Stimulated activated CD8-positive, alpha-beta memory T cell treated with anti-CD3 and anti-CD28 coated beads, Interleukin-15, amount 100 ng/mL, for 48 hours (primary cell): ENCODE data around the gene NWD2.
"Not testable (repeated sequence)": the region's sequence is repeated elsewhere in the genome, so short reads cannot be mapped to it uniquely, and the experiment has no call there.

Experiments used
- DNase-seq, 2 donors: peaks; one replicate each; pipeline ENCODE4 v3.0.0-alpha.2; 2020; ENCODE audit warnings: low read depth in 2 of 2

The NWD2 gene

GRCh38 chr4:37244583-37245390 is at the start of gene NWD2:
TSS of gene NWD2 (plus strand) at chr4:37244743. CDS start at chr4:37245068, 325 bp downstream.
- no peak for DNase-seq

- DNase-seq = no peak
Measured at GRCh38 chr4:37197899-37198298, 46.6 kb upstream of the NWD2 start.

- not testable (repeated sequence) for DNase-seq
Measured at GRCh38 chr4:37204740-37205139, 39.8 kb upstream of the NWD2 start.

DNA sequence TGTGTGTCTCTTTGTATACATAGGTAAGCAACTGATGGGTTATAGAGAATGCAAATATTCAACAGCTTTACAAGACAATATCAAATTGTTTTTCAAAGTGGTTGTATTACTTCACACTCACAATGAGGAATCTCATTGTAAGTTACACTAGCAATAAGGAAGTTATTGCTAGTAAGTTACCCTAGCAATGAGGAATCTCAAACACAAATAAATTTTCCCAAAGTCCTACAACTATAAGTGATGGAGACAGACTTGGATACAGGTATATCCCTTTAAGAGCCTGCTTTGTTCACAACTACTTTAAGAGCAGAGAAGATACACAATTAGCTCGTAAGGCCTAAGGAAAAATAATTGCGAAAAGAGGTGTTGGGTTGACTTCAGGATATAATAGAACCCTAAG is 28.3 kb upstream of the NWD2 start:
- DNase-seq = no peak

DNA sequence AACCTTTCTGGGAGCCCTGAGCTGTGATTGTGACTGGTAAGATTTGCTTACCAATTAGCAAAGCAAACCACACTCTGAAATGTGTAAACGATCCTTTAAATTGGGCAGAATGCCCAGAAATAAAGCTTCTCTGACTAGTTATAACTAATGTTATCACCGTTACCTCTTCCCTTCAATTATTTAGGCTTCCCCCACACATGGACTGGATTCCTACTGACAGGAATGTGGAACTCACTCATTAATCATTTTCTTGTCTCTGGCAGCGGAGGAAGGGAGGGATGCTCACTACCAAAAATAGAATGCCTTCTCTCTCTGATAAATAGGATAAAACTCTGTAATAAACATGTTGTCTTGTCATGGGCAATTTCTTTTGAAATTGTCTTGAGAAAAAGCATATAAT is 25.3 kb upstream of the NWD2 start:
- DNase-seq = no peak

GRCh38 chr4:37219990-37220389 is 24.6 kb upstream of the NWD2 start:
- DNase-seq = no peak

- DNase-seq = no peak
Measured at GRCh38 chr4:37220685-37221084, 23.9 kb upstream of the NWD2 start.

DNA sequence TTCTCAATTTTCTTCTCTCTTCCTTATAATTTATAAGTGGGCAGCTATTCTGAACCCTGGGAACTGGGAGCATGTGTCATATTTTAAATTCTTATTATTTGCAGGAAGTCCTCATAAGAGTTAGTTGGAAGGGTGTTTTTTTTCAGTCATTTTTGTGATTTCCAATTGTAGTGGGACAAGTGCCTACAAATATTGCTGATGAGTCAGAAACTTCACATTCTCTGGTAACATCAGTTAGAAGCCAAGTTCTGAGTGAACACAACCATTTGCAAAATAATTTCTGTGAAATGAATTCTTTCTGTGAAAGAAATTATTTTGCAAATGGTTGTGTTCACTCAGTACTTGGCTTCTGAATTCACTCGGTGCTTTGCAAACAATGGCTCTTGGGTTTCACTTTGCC is 20.8 kb upstream of the NWD2 start:
- DNase-seq = no peak

DNA sequence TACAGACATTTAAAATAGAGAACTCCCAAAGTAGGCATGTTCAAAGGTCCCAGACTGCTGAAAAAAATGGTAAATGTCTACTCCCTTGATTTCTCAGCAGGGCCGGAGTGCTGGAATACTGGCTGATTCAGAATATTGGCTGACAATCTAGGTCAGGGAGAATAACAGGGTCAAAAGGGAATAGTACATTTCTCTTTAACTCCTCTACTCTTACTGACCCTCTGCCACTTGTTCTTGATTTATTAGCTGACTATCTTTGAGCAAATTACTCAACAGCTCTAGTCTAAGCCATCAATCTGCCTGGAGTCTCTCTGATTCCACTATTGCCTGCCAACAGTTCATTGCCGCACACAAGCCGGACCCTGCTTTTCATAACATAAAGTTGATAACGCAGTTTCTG is 19.7 kb upstream of the NWD2 start:
- DNase-seq = no peak

- DNase-seq = no peak
Measured at GRCh38 chr4:37225778-37226177, 18.8 kb upstream of the NWD2 start.

- no peak for DNase-seq
Measured at GRCh38 chr4:37232315-37232714, 12.2 kb upstream of the NWD2 start.

DNA sequence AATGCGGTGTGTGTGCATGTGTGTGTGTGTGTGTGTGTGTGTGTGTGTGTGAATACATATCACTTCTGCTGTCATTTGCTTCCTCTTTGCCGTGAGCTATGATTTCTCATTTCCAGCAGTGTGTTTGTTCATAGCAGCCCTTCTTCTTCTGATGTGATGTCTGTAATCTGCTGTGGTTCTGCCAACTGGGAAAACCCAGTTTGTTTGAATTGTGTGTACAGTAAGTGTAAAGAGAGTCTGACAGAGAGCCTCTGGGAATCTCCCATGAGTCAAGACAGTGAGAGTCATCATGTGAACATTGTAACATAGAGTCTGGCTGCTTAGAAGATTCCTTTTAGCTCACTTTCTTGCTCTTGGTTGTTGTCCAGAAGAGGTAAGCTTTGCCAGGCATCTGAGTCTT is 8.4 kb upstream of the NWD2 start:
- DNase-seq = no peak

DNA sequence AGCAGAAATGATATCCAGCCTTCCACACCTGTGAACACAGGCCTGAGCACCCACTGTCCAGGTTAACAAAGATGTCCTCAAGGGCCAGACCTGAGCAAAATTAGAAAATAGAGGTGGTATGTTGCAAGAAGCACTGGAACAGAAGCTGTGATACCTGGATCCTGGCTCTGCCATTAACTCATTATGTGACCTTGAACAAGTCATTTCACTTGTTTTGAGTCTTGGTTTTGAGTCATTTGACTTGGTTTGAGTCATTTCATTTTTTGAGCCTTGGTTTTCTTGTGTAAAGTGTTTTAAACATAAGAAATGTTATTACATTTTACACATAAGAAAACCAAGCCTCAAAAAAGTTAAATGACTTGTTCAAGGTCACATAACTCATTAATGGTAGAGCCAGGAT is 2.9 kb upstream of the NWD2 start:
- no peak for DNase-seq

DNA sequence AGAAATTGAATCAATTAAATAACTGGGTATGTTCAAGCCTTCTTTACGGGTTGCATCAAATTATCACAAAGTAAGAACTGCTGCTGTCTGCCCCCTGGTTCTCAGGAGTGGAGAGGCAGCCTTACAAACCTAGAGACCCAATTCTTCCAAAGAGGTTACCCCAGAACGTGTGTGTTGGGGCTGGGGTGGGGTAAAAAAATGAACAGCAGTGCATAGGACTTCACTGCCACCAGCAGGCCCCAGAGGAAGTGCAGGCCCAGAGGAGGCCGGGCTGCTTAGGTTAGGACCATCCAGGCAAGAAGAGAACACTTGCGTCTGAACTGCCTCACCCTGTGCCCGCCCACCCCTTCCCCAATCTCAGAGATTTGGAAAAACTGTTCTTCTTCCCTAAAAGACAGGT is 1.5 kb upstream of the NWD2 start:
- no peak for DNase-seq

GRCh38 chr4:37243722-37244582 is 591 bp upstream of the NWD2 start:
- no peak for DNase-seq

- DNase-seq = no peak
Measured at GRCh38 chr4:37245391-37245954, 930 bp downstream of the NWD2 start.

- DNase-seq = no peak
Measured at GRCh38 chr4:37246891-37247290, 2.3 kb downstream of the NWD2 start.

- DNase-seq = no peak
Measured at GRCh38 chr4:37258221-37258620, 13.7 kb downstream of the NWD2 start.

GRCh38 chr4:37268319-37268718 is 23.8 kb downstream of the NWD2 start:
- DNase-seq = no peak

GRCh38 chr4:37279121-37279520 is 34.6 kb downstream of the NWD2 start:
- no peak for DNase-seq

DNA sequence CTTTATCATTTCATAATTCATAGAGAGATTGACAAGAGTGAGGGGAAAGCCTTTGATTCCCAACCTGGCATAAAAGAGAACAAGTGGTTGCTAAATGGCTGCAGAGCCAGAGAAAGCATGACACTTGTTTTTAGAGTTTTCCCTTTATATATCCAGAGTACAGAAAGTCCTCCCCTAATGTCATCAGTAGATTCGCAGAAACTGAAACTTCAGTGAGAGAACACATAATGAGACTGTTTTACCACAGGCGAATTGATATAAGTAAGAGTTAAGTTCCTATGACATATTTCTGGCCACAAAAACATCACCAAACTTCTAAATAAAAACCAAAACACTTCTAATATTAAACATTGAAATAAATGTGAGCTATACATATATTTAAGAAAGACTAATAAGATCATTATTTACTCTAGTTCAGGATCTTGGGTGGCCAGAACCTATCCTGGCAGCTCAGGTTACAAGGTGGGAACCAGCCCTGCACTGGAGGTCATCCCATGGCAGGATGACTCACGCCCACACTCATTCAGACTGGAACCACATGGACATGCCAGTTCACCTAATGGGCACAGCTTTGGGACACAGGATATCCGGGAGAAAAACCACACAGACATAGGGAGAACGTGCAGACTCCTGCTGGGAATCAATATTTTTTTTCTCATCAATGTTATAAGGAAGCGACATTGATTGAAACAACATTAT is 35.5 kb downstream of the NWD2 start:
- DNase-seq = no peak

GRCh38 chr4:37299468-37299867 is 54.9 kb downstream of the NWD2 start:
- no peak for DNase-seq
